Right atrium auricular region (tissue), 2 donors: ENCODE data around the gene VPS4B. TPM values are rescaled to one million over a fixed set of nuclear protein-coding genes. Genes with fewer than 3 reads are reported as not detected.

Experiments used
- DNase-seq: peaks from one replicate; pipeline ENCODE4 v3.0.0-alpha.2; 2019; ENCODE audit warnings: low spot score
- H3K27ac ChIP-seq, 2 donors: fragments of 200-600 bp; sonication (generic); 1 replicate in 1 of 2; 2 replicates in 1 of 2; pipeline ENCODE4 v1.5.1; 2016 to 2019
- H3K27me3 ChIP-seq, 2 donors: fragments of 200-600 bp; sonication (generic); one replicate each; pipeline versions ENCODE4 v1.5.1 to v1.6.0; 2017 to 2019
- H3K36me3 ChIP-seq: fragments of 200-600 bp; sonication (generic); one replicate; pipeline ENCODE4 v1.5.1; 2016
- H3K4me1 ChIP-seq, 2 donors: fragments of 200-600 bp; sonication (generic); one replicate each; pipeline versions ENCODE4 v1.5.1 to v1.6.0; 2017 to 2019
- H3K4me3 ChIP-seq, 2 donors: fragments of 200-600 bp; sonication (generic); 1 replicate in 1 of 2; 2 replicates in 1 of 2; pipeline ENCODE4 v1.5.1; 2017 to 2019; ENCODE audit warnings: mild to moderate bottlenecking in 1 of 2, moderate library complexity in 1 of 2
- H3K9me3 ChIP-seq, 2 donors: fragments of 200-600 bp; sonication (generic); one replicate each; pipeline ENCODE4 v1.5.1; 2019
- CTCF ChIP-seq, 2 donors: fragments of 200-600 bp; sonication (generic); IDR thresholded peaks; one replicate each; pipeline ENCODE4 v1.5.1; 2019; ENCODE audit warnings: antibody characterized with exemption in 2 of 2
- total RNA-seq, 2 donors: library from RNA; depleted of rRNA; stranded (reverse); fragments of >200 nt; gene quantifications; one replicate each; pipeline ENCODE4 v1.1.0, GENCODE V29; 2016

Gene VPS4B
- total RNA-seq, 2 donors from 2014 or later: 14.1 to 16.4 TPM

- H3K27me3 ChIP-seq: no peaks in the 10 kb centered on the region
Observed at GRCh38 chr18:63407734-63408133, 14.5 kb downstream of the VPS4B start.

GRCh38 chr18:63405986-63406385, 16.3 kb downstream of the VPS4B start:
- DNase-seq: no peak
- no peak overlapping the region for H3K4me3 ChIP-seq
- peaks cover 61% of the 10 kb centered on the region for H3K36me3 ChIP-seq
- peak overlapping the region in 1 of 2 donors; percentile 62 for H3K27ac ChIP-seq
- no peak for TF ChIP-seq CTCF (IDR thresholded peaks at IDR 0.05)
- H3K9me3 ChIP-seq: no peaks in the 10 kb centered on the region
- H3K27me3 ChIP-seq: no peaks in the 10 kb centered on the region
- H3K4me1 ChIP-seq: peaks cover 0 to 11% of the 10 kb centered on the region in 2 donors

More at GRCh38 chr18:63407734-63408133, 14.5 kb downstream of the VPS4B start:
- Histone ChIP-seq H3K4me1 (peaks cover 0 to 11% of the 10 kb centered on the region in 2 donors), H3K4me3 (no peak overlapping the region), H3K36me3 (peaks cover 50% of the 10 kb centered on the region), H3K9me3 (no peaks in the 10 kb centered on the region), H3K27ac (no peak overlapping the region)
- DNase-seq: no peak
- TF ChIP-seq CTCF (IDR thresholded peaks at IDR 0.05): no peak

- TF ChIP-seq CTCF (IDR thresholded peaks at IDR 0.05): no peak
- no peaks in the 10 kb centered on the region for H3K9me3 ChIP-seq
- peaks cover 67% of the 10 kb centered on the region for H3K36me3 ChIP-seq
- peaks cover 0 to 11% of the 10 kb centered on the region in 2 donors for H3K4me1 ChIP-seq
- H3K4me3 ChIP-seq: no peak overlapping the region
- H3K27me3 ChIP-seq: no peaks in the 10 kb centered on the region
- H3K27ac ChIP-seq: peak overlapping the region; percentile 40 to 75
- DNase-seq: no peak
Observed at GRCh38 chr18:63402246-63403162, 19.8 kb downstream of the VPS4B start.

- H3K4me3 ChIP-seq: no peak overlapping the region
- no peaks in the 10 kb centered on the region for H3K4me1 ChIP-seq
- no peaks in the 10 kb centered on the region for H3K9me3 ChIP-seq
- no peak overlapping the region for H3K27ac ChIP-seq
- H3K36me3 ChIP-seq: peaks cover 72% of the 10 kb centered on the region
- H3K27me3 ChIP-seq: no peaks in the 10 kb centered on the region
- no peak for TF ChIP-seq CTCF (IDR thresholded peaks at IDR 0.05)
- DNase-seq: no peak
Observed at GRCh38 chr18:63399300-63399699, 23.0 kb downstream of the VPS4B start.

GRCh38 chr18:63397349-63397748, 24.9 kb downstream of the VPS4B start:
- Histone ChIP-seq H3K27ac (no peak overlapping the region), H3K4me3 (no peak overlapping the region), H3K27me3 (no peaks in the 10 kb centered on the region), H3K4me1 (no peaks in the 10 kb centered on the region), H3K9me3 (no peaks in the 10 kb centered on the region), H3K36me3 (peaks cover 58% of the 10 kb centered on the region)
- TF ChIP-seq CTCF (IDR thresholded peaks at IDR 0.05): no peak
- no peak for DNase-seq
